ENCODE results near the gene IL17C.
"Not testable (repeated sequence)": the region's sequence is repeated elsewhere in the genome, so short reads cannot be mapped to it uniquely, and the experiment has no call there.

IL17C gene, protein sequence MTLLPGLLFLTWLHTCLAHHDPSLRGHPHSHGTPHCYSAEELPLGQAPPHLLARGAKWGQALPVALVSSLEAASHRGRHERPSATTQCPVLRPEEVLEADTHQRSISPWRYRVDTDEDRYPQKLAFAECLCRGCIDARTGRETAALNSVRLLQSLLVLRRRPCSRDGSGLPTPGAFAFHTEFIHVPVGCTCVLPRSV

GRCh38 chr16:88638323-88639230 lies at the start of gene IL17C:
TSS of gene IL17C (plus strand) at chr16:88638572. CDS start at chr16:88638642, 70 bp downstream.
- DNase-seq (ENCODE audit: low spot score) = no peak

DNA sequence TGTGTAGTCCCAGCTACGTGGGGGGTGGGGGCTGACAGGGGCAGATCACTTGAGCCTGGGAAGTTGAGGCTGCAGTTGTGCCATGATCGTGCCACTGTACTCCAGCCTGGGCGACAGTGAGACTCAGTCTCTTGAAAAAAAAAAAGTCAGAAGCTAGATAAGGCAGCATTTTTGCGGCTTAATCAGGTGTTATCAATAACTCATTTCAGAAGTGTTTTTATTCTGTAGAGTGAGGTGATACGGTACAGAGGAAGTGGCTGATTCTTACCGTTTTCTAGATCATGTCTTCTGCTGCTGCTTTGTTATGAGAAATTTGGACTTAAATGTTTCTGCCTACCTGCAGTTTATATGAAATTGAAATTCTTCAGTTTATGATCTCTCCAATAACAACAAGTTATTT lies 49.6 kb upstream of the IL17C start:
- DNase-seq (ENCODE audit: low spot score) = no peak

GRCh38 chr16:88589441-88589840 lies 48.9 kb upstream of the IL17C start:
- no peak for DNase-seq (ENCODE audit: low spot score)

DNA sequence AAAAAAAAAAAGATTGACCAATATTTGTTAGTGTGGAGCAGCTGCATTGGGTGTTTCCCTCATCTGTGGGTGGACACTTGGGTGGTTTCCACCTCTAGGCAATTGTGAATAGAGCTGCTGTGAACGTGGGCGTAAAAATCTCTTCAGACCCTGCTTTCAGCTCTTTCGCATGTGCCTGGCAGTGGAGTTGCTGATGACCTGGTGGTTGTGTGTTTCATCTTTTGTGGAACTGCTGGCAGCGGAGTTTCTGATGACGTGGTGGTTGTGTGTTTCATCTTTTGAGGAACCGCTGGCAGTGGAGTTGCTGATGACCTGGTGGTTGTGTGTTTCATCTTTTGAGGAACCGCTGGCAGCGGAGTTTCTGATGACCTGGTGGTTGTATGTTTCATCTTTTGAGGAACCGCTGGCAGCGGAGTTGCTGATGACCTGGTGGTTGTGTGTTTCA lies 46.8 kb upstream of the IL17C start:
- no peak for DNase-seq (ENCODE audit: low spot score)

DNA sequence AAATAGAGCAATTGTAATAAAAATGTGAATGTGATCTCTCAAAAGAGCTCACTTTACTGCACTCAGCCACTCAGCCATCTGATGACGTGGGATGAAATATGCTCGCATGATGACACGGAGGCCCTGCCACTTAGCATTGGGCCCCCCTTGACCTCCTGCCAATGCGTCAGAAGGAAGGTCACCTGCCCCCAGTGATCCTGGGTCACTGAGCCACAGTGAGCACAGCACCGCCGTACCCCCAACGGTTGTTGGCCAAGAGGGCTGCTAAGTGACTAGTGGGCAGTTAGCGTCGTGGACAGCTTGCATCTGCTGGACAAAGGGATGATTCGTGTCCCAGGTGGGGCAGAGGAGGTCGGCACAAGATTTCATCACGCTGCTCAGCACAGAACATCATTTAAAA lies 45.3 kb upstream of the IL17C start:
- no peak for DNase-seq (ENCODE audit: low spot score)

GRCh38 chr16:88593489-88593888 lies 44.9 kb upstream of the IL17C start:
- DNase-seq (ENCODE audit: low spot score) = no peak

GRCh38 chr16:88593910-88594309 lies 44.5 kb upstream of the IL17C start:
- no peak for DNase-seq (ENCODE audit: low spot score)

DNA sequence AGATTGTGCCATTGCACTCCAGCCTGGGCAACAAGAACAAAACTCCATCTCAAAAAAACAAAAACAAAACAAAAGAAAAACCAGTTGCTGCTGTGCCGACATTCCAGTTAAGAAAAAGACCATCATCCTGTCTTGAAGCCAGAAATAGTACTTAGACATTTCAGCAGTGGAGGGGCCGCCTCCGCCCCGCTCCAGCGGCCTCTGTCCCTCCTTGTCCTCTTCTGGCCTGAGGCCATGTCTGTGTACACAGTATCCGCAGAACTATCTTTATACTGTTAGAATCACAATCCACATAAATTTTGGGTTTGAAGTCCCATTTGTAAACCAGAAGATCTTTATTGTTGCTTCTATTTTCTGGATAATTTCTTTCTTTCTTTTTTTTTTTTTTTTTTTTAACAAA lies 43.3 kb upstream of the IL17C start:
- DNase-seq (ENCODE audit: low spot score) = no peak

DNA sequence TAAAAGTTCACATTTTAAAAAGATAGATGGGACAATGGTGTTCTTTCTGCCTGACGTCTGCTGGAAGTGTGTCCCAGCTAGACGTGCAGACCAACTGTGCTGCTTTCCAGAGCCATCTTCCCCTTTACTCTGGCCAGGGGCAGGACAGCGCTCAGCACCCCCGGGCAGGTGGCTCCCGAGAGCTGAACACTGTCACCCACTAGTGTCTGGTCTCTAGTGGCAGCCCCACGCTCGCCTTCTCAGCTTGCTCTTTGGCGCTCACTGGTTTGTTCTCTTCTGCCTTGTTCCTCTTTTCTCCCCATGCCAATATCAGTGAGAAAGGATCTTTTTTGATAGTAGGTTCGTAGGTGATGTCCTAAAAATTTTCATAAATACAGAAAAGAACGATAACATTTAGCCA lies 42.5 kb upstream of the IL17C start:
- no peak for DNase-seq (ENCODE audit: low spot score)

GRCh38 chr16:88596483-88596882 lies 41.9 kb upstream of the IL17C start:
- no peak for DNase-seq (ENCODE audit: low spot score)

DNA sequence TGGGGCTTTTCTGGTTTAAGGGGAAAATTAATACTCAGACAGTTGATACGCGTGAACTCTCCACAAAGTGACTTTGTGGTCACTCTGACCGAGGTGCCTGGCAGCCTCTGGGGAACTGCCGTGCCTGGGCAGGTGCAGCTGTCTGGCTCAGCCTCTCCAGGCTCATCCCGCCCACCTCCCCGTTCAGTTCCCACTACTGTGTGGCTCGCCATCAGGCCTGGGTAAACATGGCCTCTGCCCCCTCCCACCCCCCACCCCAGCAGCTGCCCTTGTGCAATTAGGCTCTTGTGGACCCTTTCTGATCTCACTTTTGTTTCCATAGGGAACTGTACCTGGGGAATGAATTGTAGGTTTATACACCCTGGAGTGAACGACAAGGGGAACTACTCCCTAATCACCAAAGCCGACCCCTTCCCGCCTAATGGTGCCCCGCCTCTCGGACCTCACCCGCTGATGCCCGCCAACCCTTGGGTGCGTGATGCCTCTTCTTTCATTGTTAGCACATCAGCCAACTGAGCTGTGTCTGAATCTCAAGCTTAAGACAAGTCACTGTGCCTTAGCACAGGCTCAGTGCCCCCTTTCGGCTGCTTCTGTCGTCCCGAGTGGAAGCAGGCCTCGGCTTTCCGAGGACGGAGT lies 40.4 kb upstream of the IL17C start:
- no peak for DNase-seq (ENCODE audit: low spot score)

GRCh38 chr16:88599092-88599733 lies 39.2 kb upstream of the IL17C start:
- DNase-seq (ENCODE audit: low spot score) = no peak

DNA sequence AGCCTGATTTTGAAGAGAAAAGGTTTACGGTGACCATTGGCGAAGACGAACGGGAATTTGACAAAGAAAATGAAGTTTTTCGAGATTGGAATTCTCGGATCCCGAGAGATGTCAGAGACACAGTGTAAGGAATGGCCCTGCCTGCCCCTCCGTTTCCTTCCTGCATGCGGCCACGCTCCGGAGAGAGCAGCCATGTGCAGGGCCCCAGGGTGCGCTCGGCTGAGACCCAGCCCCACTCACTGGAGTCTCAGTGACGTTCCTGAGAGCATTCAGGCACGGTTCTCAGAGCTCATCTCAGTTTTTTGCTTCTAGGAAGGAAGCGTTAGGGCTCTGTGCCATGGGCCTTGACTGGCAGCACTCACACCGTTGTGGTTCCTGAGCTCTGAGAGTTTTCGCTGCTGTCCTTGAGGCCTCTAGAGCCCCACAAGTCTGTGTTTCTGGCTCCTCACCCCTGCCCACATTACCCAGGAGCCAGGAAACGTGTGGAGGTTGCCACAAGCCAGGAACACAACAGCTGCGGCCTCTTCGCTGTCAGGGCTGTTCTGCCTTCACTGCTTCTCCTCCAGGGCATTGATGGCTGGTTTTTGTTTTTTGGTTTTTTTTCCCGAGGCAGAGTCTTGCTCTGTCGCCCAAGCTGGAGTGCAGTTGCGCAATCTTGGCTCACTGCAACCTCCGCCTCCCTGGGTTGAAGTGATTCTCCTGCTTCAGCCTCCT lies 38.4 kb upstream of the IL17C start:
- DNase-seq (ENCODE audit: low spot score) = no peak

DNA sequence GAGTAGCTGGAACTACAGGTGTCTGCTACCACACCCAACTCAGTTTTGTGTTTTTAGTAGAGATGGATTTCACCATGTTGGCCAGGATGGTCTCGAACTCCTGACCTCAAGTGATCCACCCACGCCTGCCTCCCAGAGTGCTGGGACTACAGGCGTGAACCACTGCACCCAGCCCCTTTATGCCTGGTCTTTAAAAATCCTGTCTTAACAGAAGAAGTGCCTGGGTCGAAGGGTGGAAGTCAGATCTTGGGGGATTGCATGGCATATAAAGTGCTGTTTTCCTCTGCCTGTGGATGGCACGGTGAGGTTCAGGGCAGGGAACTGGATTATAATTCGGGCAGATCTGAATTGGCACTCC lies 37.9 kb upstream of the IL17C start:
- no peak for DNase-seq (ENCODE audit: low spot score)

DNA sequence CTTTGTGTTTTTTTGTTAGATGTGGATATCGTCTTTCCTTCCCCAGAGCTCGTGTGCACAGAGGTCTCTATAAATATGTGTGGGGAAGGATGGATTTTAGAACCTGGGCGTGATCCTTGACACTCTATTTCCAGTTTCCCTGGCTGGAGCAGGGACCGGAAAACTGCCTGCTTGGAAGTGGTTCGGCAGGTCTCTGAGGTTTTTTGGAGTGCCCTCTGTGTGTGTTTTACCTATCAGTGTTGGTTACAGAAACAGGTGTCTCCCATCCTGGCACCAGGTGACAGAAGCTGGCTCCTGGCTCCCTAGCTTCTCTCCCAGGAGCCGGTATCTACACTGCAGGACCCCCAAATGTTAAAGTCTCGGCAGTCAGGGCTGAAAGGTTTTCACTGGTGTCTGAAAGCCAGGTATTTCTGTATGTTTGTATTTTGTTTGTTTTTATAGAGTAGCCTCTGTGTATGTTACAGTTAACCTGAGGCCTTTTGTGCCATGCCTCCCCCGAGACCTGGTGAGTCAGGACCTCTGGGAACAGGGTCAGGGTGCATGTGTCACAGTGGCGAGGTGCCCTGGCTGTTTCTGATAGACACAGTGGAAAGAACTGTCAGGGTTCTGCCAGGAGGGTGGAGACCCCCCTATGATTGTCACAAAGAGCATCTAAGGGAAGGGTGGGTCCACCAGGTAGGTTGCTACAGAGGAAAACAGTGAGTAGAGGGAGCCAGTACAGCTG lies 36.9 kb upstream of the IL17C start:
- no peak for DNase-seq (ENCODE audit: low spot score)

GRCh38 chr16:88602091-88602490 lies 36.3 kb upstream of the IL17C start:
- no peak for DNase-seq (ENCODE audit: low spot score)

DNA sequence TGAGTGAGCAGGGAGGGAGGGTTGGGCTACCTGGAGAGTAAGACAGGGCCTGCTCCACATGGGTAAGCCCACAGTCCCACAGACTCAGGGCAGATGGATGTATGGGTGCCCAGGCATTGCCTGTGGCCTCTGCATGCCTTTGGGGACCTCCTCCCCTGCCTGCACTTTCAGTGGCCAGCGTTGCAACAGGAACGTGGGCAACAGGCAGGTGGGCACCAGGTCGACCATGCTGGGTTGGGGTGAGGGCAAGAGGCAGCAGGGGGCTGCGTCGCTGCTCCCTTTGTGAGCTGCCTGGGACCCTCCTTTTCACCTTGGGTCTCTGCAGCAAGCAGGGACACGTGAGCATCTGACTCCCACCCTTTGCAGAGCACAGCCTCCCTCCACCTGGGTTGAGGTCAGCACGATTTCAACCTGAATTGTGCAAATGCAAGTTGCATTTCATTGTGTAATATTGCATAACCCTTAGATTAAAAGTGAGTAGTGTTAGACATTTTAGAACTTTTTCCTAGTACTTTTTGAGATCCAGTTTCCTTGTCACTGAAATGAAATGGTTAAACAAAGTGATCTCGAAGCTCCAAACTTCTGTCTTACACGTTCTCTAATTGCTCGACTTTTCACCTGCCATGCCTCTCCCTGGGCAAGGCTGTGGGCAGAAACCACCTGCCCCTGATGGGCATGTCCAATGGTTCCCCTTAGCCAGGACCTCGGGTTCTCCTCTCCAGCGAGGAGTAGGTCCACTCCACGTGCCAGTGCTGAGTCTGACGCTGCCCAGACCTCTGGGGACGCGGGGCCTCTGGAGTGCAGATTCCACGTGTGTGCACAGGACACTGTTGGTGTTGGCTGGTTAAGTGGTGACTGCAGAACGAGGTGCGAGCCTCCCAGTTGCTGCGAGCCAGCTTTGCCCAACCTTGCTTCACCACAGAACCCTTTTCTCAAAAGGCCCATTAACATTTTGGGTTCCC lies 32.9 kb upstream of the IL17C start:
- no peak for DNase-seq (ENCODE audit: low spot score)

DNA sequence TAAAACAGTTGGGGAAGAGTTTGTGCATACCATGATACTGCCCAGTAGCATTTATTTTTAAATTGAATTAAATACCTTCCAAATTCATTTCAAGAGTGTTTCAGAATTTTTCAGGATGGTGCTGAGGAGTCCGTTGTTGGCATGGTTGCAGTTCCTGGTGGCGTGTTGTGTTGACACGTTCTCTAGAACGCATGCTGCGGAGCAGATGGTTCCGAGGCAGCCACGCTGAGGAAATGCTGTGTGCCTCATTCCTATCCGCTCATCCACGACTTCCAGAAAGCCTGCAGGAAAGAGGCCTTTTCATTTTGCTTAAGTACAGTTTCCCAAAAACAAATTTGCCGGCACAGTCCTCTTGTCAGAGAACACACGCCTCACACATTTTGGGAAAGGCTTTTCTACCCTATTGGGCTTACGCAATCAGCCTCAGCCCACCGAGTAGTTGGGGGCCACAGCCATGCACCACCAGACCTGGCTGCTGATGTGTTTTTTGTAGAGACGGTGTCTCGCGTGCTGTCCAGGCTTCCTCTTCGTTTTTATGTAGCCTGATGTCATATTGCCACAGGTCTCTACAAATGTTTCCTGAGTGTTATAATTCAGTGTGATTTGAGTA lies 32.1 kb upstream of the IL17C start:
- no peak for DNase-seq (ENCODE audit: low spot score)

DNA sequence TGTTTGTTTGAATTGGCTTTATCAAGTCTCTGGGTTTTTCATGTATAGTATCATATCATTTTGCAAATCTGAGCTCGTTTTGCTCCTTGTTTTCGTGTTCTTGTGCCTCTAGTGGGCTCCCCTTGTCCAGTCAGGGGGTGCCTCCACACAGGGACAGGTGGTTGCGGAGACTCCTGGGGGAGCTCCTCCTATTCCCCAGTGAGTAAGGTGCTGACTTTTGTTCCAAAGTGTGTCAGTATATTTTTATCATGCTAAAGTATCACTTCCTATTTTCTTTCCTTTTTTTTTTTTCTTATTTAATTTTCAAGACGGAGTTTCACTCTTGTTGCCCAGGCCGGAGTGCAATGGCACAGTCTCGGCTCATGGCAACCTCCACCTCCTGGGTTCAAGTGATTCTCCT lies 30.3 kb upstream of the IL17C start:
- no peak for DNase-seq (ENCODE audit: low spot score)

- not testable (repeated sequence) for DNase-seq (ENCODE audit: low spot score)
Measured at GRCh38 chr16:88609426-88609825, 28.9 kb upstream of the IL17C start.

All from CD4-positive, alpha-beta T cell treated with Interleukin-15 for 4 hours (primary cell).